ENCODE measurements around the gene USP37.

Gene USP37

DNA sequence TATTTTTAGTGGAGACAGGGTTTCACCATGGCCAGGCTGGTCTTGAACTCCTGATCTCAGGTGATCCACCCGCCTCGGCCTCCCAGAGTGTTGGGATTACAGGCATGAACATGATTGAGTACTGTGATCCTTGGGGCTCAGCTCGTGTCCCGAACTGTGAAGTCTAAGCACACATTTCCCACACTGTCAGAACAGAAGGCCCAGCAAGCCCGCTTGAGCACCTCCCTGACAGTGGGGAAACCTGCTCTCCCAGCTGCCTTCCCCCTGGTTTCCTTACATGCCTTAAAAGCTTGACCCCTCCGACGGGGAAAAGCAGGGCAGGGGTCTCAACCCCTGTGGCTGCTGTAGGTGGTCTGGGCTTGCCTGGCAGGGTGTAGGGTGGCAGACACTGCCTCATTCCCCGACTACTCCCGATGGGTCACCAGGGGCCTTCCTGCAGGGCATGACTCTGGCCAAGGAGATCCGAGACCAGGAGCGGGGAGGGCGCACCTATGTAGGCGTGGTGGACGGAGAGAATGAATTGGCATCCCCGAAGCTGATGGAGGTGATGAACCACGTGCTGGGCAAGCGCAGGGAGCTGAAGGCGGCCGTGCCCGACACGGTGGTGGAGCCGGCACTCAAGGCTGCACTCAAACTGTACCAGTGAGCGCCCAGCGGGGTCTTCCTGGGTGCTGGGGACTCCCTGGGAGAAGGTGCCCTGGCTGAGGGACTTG lies 139.1 kb downstream of the USP37 start:
- no peak for ATAC-seq
- no peak for TF ChIP-seq TOX (CRISPR knock-in tag; IDR thresholded peaks at IDR 0.05; ENCODE audit: borderline replicate concordance)
- TF ChIP-seq ISL1 (CRISPR knock-in tag; IDR thresholded peaks at IDR 0.05) = no peak
- TF ChIP-seq BACH2 (CRISPR knock-in tag; IDR thresholded peaks at IDR 0.05; ENCODE audit: borderline replicate concordance) = no peak
- TF ChIP-seq, protein P1, sequence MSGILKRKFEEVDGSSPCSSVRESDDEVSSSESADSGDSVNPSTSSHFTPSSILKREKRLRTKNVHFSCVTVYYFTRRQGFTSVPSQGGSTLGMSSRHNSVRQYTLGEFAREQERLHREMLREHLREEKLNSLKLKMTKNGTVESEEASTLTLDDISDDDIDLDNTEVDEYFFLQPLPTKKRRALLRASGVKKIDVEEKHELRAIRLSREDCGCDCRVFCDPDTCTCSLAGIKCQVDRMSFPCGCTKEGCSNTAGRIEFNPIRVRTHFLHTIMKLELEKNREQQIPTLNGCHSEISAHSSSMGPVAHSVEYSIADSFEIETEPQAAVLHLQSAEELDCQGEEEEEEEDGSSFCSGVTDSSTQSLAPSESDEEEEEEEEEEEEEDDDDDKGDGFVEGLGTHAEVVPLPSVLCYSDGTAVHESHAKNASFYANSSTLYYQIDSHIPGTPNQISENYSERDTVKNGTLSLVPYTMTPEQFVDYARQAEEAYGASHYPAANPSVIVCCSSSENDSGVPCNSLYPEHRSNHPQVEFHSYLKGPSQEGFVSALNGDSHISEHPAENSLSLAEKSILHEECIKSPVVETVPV (CRISPR knock-in tag; IDR thresholded peaks at IDR 0.05) = no peak
- no peak for TF ChIP-seq ARNTL (CRISPR knock-in tag; IDR thresholded peaks at IDR 0.05; ENCODE audit: borderline replicate concordance, low read depth)
- no peak for TF ChIP-seq ZC3H10 (CRISPR knock-in tag; IDR thresholded peaks at IDR 0.05)
- no peak for TF ChIP-seq CREB5 (CRISPR knock-in tag; IDR thresholded peaks at IDR 0.05; ENCODE audit: low read depth)
- TF ChIP-seq ZNF565 (CRISPR knock-in tag; conservative IDR thresholded peaks at IDR 0.05; ENCODE audit: low read depth) = no peak
- TF ChIP-seq RARB (CRISPR knock-in tag; IDR thresholded peaks at IDR 0.05) = no peak
- no peak for TF ChIP-seq GLIS3 (CRISPR knock-in tag; IDR thresholded peaks at IDR 0.05)
- TF ChIP-seq TSHZ2 (CRISPR knock-in tag; IDR thresholded peaks at IDR 0.05) = no peak

GRCh38 chr2:218427741-218428140 lies 140.4 kb downstream of the USP37 start:
- ATAC-seq = no peak
- no peak for TF ChIP-seq ZC3H10 (CRISPR knock-in tag; IDR thresholded peaks at IDR 0.05)
- TF ChIP-seq TOX (CRISPR knock-in tag; IDR thresholded peaks at IDR 0.05; ENCODE audit: borderline replicate concordance) = no peak
- TF ChIP-seq ZFP3 (CRISPR knock-in tag; IDR thresholded peaks at IDR 0.05) = no peak
- no peak for TF ChIP-seq PPARA (CRISPR knock-in tag; IDR thresholded peaks at IDR 0.05; ENCODE audit: borderline replicate concordance)

- TF ChIP-seq ARNTL (CRISPR knock-in tag; IDR thresholded peaks at IDR 0.05; ENCODE audit: borderline replicate concordance, low read depth) = no peak
- no peak for TF ChIP-seq ISL1 (CRISPR knock-in tag; IDR thresholded peaks at IDR 0.05)
- TF ChIP-seq PPARA (CRISPR knock-in tag; IDR thresholded peaks at IDR 0.05; ENCODE audit: borderline replicate concordance) = no peak
- no peak for TF ChIP-seq ZNF70 (CRISPR knock-in tag; IDR thresholded peaks at IDR 0.05)
- TF ChIP-seq ZNF8 (CRISPR knock-in tag; IDR thresholded peaks at IDR 0.05) = no peak
- TF ChIP-seq RARB (CRISPR knock-in tag; IDR thresholded peaks at IDR 0.05) = no peak
- TF ChIP-seq ZFP3 (CRISPR knock-in tag; IDR thresholded peaks at IDR 0.05) = no peak
- TF ChIP-seq SNAI2 (CRISPR knock-in tag; IDR thresholded peaks at IDR 0.05) = no peak
- ATAC-seq = no peak
These were observed 142.6 kb downstream of the USP37 start for GRCh38 chr2:218425531-218425930.

- no peak for ATAC-seq
- no peak for TF ChIP-seq TCF4 (CRISPR knock-in tag; IDR thresholded peaks at IDR 0.05; ENCODE audit: borderline replicate concordance)
- no peak for TF ChIP-seq ZNF8 (CRISPR knock-in tag; IDR thresholded peaks at IDR 0.05)
- TF ChIP-seq RARB (CRISPR knock-in tag; IDR thresholded peaks at IDR 0.05) = no peak
These were observed 144.6 kb downstream of the USP37 start for GRCh38 chr2:218423584-218423983.

GRCh38 chr2:218422403-218423086 lies 145.6 kb downstream of the USP37 start:
- ATAC-seq = no peak
- TF ChIP-seq ESRRG (CRISPR knock-in tag; IDR thresholded peaks at IDR 0.05) = no peak

DNA sequence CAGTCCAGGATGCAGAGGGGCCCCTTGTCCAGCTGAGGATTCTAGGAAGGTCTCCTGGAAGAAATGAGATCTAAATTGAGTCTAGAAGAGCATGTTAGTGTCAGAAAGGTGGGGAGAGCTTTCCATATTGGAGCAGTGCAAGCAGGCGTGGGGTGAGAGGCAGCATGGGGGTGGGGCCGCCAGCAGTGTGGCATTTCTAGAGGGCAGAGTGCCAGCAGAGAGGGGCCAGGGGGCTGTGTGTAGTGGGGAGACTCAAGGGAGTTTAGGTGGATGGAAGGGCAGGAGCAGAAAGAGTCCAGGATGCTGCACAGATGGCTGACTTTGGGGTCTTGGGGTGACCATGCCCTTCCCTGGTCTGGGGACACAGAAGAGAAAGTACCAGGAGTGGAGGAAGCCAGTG lies 147.1 kb downstream of the USP37 start:
- TF ChIP-seq TSHZ2 (CRISPR knock-in tag; IDR thresholded peaks at IDR 0.05) = no peak
- TF ChIP-seq, protein P2, sequence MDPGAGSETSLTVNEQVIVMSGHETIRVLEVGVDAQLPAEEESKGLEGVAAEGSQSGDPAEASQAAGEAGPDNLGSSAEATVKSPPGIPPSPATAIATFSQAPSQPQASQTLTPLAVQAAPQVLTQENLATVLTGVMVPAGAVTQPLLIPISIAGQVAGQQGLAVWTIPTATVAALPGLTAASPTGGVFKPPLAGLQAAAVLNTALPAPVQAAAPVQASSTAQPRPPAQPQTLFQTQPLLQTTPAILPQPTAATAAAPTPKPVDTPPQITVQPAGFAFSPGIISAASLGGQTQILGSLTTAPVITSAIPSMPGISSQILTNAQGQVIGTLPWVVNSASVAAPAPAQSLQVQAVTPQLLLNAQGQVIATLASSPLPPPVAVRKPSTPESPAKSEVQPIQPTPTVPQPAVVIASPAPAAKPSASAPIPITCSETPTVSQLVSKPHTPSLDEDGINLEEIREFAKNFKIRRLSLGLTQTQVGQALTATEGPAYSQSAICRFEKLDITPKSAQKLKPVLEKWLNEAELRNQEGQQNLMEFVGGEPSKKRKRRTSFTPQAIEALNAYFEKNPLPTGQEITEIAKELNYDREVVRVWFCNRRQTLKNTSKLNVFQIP (CRISPR knock-in tag; IDR thresholded peaks at IDR 0.05; ENCODE audit: borderline replicate concordance, low read depth) = no peak
- no peak for TF ChIP-seq ZNF8 (CRISPR knock-in tag; IDR thresholded peaks at IDR 0.05)
- no peak for TF ChIP-seq ESRRG (CRISPR knock-in tag; IDR thresholded peaks at IDR 0.05)
- TF ChIP-seq RARB (CRISPR knock-in tag; IDR thresholded peaks at IDR 0.05) = no peak
- no peak for TF ChIP-seq CSDC2 (CRISPR knock-in tag; IDR thresholded peaks at IDR 0.05)
- no peak for TF ChIP-seq OSR1 (CRISPR knock-in tag; IDR thresholded peaks at IDR 0.05)
- no peak for TF ChIP-seq ZC3H10 (CRISPR knock-in tag; IDR thresholded peaks at IDR 0.05)
- TF ChIP-seq ZFP3 (CRISPR knock-in tag; IDR thresholded peaks at IDR 0.05) = no peak
- no peak for ATAC-seq

All from SK-N-SH treated with all-trans-retinoic acid at 6 μM for 48 hours (cell line).